Choroid plexus epithelial cell (primary cell): ENCODE results near the gene KCNQ5.

ENCODE experiments used
- DNase-seq: peaks from one replicate; pipeline ENCODE4 v3.0.0-alpha.2; 2010; ENCODE audit warnings: low read depth
- H3K4me3 ChIP-seq: 2 replicates; pipeline ENCODE4 v1.5.1; 2011; ENCODE audit warnings: low read depth, mild to moderate bottlenecking, control low read depth, low read length, moderate library complexity
- CTCF ChIP-seq: conservative IDR thresholded peaks from 2 replicates; pipeline ENCODE4 v1.5.1; 2011; ENCODE audit warnings: low read depth, mild to moderate bottlenecking, control low read depth, inconsistent platforms, low read length, moderate library complexity

Gene KCNQ5

GRCh38 chr6:72770959-72771358 is 149.1 kb downstream of the KCNQ5 start:
- TF ChIP-seq CTCF = no peak
- DNase-seq = no peak
- H3K4me3 ChIP-seq = no peak overlapping the region

DNA sequence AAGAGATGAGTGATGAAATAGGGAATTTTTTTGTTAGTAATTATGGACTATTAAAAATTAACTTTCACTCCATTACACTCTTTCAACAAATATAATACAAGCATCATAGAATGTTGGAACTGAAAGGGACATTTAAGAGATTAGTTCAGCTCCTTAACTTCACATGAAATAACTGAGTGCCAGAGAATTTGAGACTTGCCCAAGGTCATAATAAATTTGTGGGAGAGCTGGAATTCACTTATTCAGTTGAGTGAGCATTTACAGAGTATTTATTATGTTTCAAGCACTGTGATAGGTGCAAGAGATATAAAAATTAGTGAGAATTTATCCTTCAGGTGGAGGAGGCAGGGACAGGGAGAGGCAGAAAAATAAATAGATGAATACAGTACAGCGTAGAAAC is 154.6 kb downstream of the KCNQ5 start:
- no peak for DNase-seq
- no peak overlapping the region for H3K4me3 ChIP-seq
- no peak for TF ChIP-seq CTCF

GRCh38 chr6:72781624-72782023 is 159.8 kb downstream of the KCNQ5 start:
- TF ChIP-seq CTCF = no peak
- no peak for DNase-seq
- no peak overlapping the region for H3K4me3 ChIP-seq

- TF ChIP-seq CTCF = no peak
- no peak for DNase-seq
Observed at GRCh38 chr6:72783035-72783434, 161.2 kb downstream of the KCNQ5 start.

GRCh38 chr6:72783666-72784065 is 161.8 kb downstream of the KCNQ5 start:
- no peak overlapping the region for H3K4me3 ChIP-seq
- peak; percentile 59 for DNase-seq

More at GRCh38 chr6:72783035-72783434, 161.2 kb downstream of the KCNQ5 start:
- H3K4me3 ChIP-seq = no peak overlapping the region

GRCh38 chr6:72784071-72784470 is 162.2 kb downstream of the KCNQ5 start:
- DNase-seq = peak; percentile 13
- TF ChIP-seq CTCF = no peak
- H3K4me3 ChIP-seq = no peak overlapping the region

More at GRCh38 chr6:72783666-72784065, 161.8 kb downstream of the KCNQ5 start:
- TF ChIP-seq CTCF = no peak

- no peak for DNase-seq
- H3K4me3 ChIP-seq = no peak overlapping the region
- no peak for TF ChIP-seq CTCF
Observed at GRCh38 chr6:72784581-72784980, 162.7 kb downstream of the KCNQ5 start.
